Gastrocnemius medialis (tissue), 4 donors: ENCODE data around the gene ATP6V1A.

Source experiments
- CTCF ChIP-seq, 5 experiments: fragments of 450-650 bp in 3 of 5; fragments of 200-600 bp in 2 of 5; sonication (generic) in 2 of 5; IDR thresholded peaks in 4 of 5; conservative IDR thresholded peaks in 1 of 5; 1 replicate in 4 of 5; 2 replicates in 1 of 5; pipeline ENCODE4 v1.5.1; 2016 to 2019; ENCODE audit warnings: antibody characterized with exemption in 5 of 5, mild to moderate bottlenecking in 3 of 5, moderate library complexity in 3 of 5
- POLR2A ChIP-seq, 2 donors: fragments of 450-650 bp; IDR thresholded peaks; one replicate each; pipeline ENCODE4 v1.6.1; 2017; ENCODE audit warnings: antibody characterized with exemption in 2 of 2, mild to moderate bottlenecking in 2 of 2, moderate library complexity in 2 of 2

GRCh38 chr3:113831103-113831355 lies 84.2 kb downstream of the ATP6V1A start:
- TF ChIP-seq CTCF (IDR thresholded peaks at IDR 0.05 in 4 of 5, conservative IDR thresholded peaks at IDR 0.05 in 1 of 5): no peak
- no peak for TF ChIP-seq POLR2A (IDR thresholded peaks at IDR 0.05)
